ENCODE results near the gene GAL.

- TF ChIP-seq EP300 (IDR thresholded peaks at IDR 0.05; ENCODE audit: borderline replicate concordance) (no peak), RAD21 (IDR thresholded peaks at IDR 0.05; ENCODE audit: low read depth) (no peak), TEAD4 (IDR thresholded peaks at IDR 0.05) (no peak)
Observed at GRCh38 chr11:68664906-68665305, 19.4 kb upstream of the GAL start.
